ENCODE data around the gene ARID1B. TPM values are rescaled to one million over a fixed set of nuclear protein-coding genes. Genes with fewer than 3 reads are reported as not detected.
A peak's percentile ranks its signal among the peaks of the same experiment; 100 is the strongest.

The ARID1B gene
- total RNA-seq, 1 experiment from 2014 or later, result 58.8 TPM

GRCh38 chr6:156984178-156984738, 207.1 kb downstream of the ARID1B start:
- Mint-ChIP-seq H3K4me3 (ENCODE audit: unreplicated experiment) (no peak overlapping the region), H3K27me3 (ENCODE audit: insufficient read depth, unreplicated experiment) (no peaks in the 10 kb centered on the region), H3K36me3 (ENCODE audit: insufficient read depth, unreplicated experiment) (peaks cover 3% of the 10 kb centered on the region), H3K4me1 (ENCODE audit: low read depth, unreplicated experiment) (peaks cover 25% of the 10 kb centered on the region), H3K9me3 (ENCODE audit: unreplicated experiment) (no peaks in the 10 kb centered on the region), H3K27ac (ENCODE audit: unreplicated experiment) (no peak overlapping the region)
- intact Hi-C loops (cut with micrococcal nuclease; ENCODE audit: unreplicated experiment), result no loop called here
- H3K9me3 ChIP-seq, result no peaks in the 10 kb centered on the region
- TF ChIP-seq CTCF (IDR thresholded peaks at IDR 0.05; ENCODE audit: insufficient read depth in 1 of 2, low read depth in 1 of 2, low read length in 1 of 2, severe bottlenecking in 1 of 2, unreplicated experiment in 1 of 2), result no peak
- no peak overlapping the region for H3K4me3 ChIP-seq (ENCODE audit: low read depth, low read length)
- ChIA-PET POLR2A (no interaction called here), CTCF (no interaction called here)
- no TSS peak for BruUV-seq (replicated peaks)
- no peaks in the 10 kb centered on the region for H3K36me3 ChIP-seq (ENCODE audit: control insufficient read depth, insufficient read depth, low read length)
- no peaks in the 10 kb centered on the region for H3K27me3 ChIP-seq (replicated peaks; ENCODE audit: control insufficient read depth, insufficient read depth, low read length)
- H3K4me1 ChIP-seq, result peaks cover 22% of the 10 kb centered on the region
- no peak for DNase-seq

- H3K9me3 ChIP-seq, result no peaks in the 10 kb centered on the region
- H3K27ac Mint-ChIP-seq (ENCODE audit: unreplicated experiment), result no peak overlapping the region
- TF ChIP-seq CTCF (IDR thresholded peaks at IDR 0.05; ENCODE audit: insufficient read depth in 1 of 2, low read depth in 1 of 2, low read length in 1 of 2, severe bottlenecking in 1 of 2, unreplicated experiment in 1 of 2), result no peak
- no peak for DNase-seq
- peaks cover 22% of the 10 kb centered on the region for H3K4me1 ChIP-seq
- no peak overlapping the region for H3K4me3 ChIP-seq (ENCODE audit: low read depth, low read length)
- no peaks in the 10 kb centered on the region for H3K9me3 Mint-ChIP-seq (ENCODE audit: unreplicated experiment)
- peaks cover 7% of the 10 kb centered on the region for H3K36me3 Mint-ChIP-seq (ENCODE audit: insufficient read depth, unreplicated experiment)
- intact Hi-C loops (cut with micrococcal nuclease; ENCODE audit: unreplicated experiment), result no loop called here
- POLR2A ChIA-PET, result no interaction called here
- no peaks in the 10 kb centered on the region for H3K27me3 ChIP-seq (replicated peaks; ENCODE audit: control insufficient read depth, insufficient read depth, low read length)
- CTCF ChIA-PET, result no interaction called here
- H3K4me1 Mint-ChIP-seq (ENCODE audit: low read depth, unreplicated experiment), result peaks cover 26% of the 10 kb centered on the region
- no peaks in the 10 kb centered on the region for H3K36me3 ChIP-seq (ENCODE audit: control insufficient read depth, insufficient read depth, low read length)
- BruUV-seq (replicated peaks), result no TSS peak
- no peak overlapping the region for H3K4me3 Mint-ChIP-seq (ENCODE audit: unreplicated experiment)
- no peaks in the 10 kb centered on the region for H3K27me3 Mint-ChIP-seq (ENCODE audit: insufficient read depth, unreplicated experiment)
Observed at GRCh38 chr6:156985309-156985708, 208.1 kb downstream of the ARID1B start.

- Mint-ChIP-seq H3K9me3 (ENCODE audit: unreplicated experiment) (no peaks in the 10 kb centered on the region), H3K4me3 (ENCODE audit: unreplicated experiment) (peak overlapping the region; percentile 6), H3K4me1 (ENCODE audit: low read depth, unreplicated experiment) (peaks cover 31% of the 10 kb centered on the region), H3K36me3 (ENCODE audit: insufficient read depth, unreplicated experiment) (peaks cover 7% of the 10 kb centered on the region), H3K27me3 (ENCODE audit: insufficient read depth, unreplicated experiment) (no peaks in the 10 kb centered on the region), H3K27ac (ENCODE audit: unreplicated experiment) (no peak overlapping the region)
- no peaks in the 10 kb centered on the region for H3K27me3 ChIP-seq (replicated peaks; ENCODE audit: control insufficient read depth, insufficient read depth, low read length)
- intact Hi-C loops (cut with micrococcal nuclease; ENCODE audit: unreplicated experiment), result no loop called here
- no peaks in the 10 kb centered on the region for H3K36me3 ChIP-seq (ENCODE audit: control insufficient read depth, insufficient read depth, low read length)
- CTCF ChIA-PET, result no interaction called here
- POLR2A ChIA-PET, result no interaction called here
- no peak for TF ChIP-seq CTCF (IDR thresholded peaks at IDR 0.05; ENCODE audit: insufficient read depth in 1 of 2, low read depth in 1 of 2, low read length in 1 of 2, severe bottlenecking in 1 of 2, unreplicated experiment in 1 of 2)
- peaks cover 33% of the 10 kb centered on the region for H3K4me1 ChIP-seq
- no peaks in the 10 kb centered on the region for H3K9me3 ChIP-seq
- peak; percentile 20 to 57 for DNase-seq
- H3K4me3 ChIP-seq (ENCODE audit: low read depth, low read length), result no peak overlapping the region
- no TSS peak for BruUV-seq (replicated peaks)
Observed at GRCh38 chr6:156988276-156989158, 211.3 kb downstream of the ARID1B start.

Data from Caco-2 (cell line).